ENCODE data around the gene ITGA5.

ITGA5 gene

DNA sequence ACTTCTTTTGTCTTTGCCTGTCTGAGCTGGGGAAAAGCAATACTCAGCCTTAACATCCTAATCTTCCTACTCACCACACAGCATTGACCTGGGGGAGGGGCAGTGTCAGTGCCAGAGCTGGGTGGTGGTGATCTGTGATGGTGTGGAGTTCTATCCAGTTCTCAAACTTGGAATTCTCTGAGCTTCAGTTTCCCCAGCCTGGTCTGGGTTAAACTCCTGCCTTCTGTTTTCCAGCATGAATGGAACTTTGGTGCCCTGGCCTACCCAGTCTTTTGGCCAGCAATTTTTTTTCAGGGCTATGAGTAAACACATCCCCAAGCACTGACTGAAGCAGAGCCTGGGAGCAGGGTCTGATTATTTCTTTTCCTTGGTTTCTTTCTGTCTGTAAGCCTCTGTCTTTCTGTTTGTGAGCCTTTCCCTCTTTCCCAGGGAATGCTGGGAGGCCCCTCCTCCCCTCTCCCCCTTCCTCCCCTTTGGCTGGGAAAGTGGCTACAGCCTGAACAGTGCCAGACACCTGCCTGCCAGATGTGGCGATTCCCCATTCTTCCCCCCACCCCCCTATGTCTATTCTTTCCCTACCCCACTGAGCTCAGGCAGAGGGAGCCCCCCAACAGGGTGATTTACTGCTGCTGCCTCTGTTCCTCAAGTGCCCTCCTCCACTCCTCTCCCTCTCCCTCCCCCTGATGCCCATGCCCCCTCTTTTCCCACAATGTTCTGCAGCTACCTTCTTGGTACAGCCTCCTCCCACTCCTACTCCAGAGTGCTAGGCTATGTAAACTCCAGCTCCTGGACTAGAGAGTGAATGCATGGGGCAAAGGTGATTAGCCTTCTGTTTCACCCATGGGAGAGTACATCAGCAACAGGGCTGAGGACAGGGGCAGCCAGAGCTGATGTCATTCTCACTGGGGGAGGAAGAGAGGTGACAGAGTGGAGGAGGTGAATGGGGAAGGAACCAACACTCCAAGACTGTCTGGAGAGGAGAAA is 65.9 kb downstream of the ITGA5 start:
- DNase-seq (ENCODE audit: low read depth): no peak

DNA sequence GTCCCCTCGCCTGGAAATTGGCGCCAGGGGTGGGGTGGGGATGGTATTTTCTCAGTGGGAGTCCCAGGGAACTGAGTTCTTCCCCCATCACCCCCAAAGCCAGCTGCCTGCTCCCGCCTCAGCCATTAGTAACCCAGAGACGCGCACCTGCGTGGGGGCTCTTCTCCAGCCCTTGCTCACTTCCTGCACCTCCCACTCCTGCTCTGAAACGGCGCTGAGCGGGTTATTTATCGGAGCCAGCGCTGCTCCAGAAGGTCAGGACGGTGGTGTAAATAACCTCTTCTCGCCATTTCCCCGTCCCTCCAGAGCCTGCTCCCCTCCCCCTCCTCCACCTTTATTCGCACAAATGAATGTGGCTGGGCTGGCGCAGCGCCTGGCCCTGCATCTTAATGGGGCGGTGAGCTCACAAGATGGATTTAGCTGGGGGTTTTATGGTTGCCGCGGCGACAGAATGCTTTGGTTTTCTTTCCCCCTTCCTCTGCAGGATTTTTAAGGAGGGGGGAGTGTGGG is 67.0 kb downstream of the ITGA5 start:
- no peak for DNase-seq (ENCODE audit: low read depth)

DNA sequence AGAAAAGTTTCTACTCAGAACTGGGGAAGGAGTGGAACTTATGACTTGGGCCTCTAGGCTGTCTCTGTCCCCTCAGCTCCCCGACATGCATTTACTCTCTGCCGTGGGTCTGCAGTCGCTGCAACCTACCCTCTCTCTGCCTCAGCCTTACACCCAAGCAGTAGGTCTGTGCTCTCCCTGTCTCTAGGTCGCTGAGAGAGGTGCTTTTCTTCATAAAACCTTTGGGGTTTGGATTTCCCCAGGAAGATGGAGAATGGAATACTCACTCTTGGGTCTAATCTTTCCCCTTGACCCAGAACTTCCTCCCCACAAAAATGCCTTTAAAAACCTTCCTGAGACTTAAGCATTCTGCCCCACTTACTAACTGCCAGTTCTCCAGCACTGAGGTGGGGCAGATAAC is 67.7 kb downstream of the ITGA5 start:
- no peak for DNase-seq (ENCODE audit: low read depth)

DNA sequence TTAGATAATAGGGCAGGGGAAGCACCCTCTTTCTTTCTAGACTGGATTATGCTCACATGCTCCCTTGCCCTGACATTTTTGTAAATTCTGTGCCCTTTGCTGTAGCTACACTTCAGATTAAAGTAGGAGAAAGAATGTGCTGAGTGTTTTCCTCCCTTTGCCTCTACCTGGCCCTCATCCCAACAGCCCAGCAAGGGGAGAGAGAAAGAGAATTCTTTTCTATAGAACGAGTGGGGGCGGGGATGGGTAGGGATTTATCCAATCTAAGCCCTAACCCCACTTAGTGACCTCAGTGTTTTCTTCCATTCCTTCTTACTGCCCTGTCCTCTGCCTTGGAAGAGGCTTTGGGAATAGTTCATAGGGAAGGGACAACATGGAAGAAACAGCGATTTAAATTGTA is 68.3 kb downstream of the ITGA5 start:
- DNase-seq (ENCODE audit: low read depth): no peak

DNA sequence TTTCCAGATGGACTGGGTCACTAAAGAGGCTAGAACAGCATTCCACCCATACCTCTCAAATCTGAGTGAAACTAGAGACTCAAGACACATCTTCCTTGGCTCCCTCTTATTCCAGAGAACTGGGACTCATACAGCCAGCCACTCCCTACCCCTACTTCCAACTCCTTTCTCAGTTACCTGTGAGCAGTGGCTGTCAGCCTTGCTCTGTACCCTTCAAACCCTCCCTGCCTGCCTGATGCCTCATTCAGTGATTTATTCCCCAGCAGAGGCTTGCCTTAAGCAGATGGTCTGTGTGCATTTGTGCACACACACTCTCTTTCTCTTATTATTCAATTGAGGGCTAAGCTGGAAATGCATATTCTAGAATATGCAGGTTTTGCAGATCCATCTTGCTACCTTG is 69.4 kb downstream of the ITGA5 start:
- DNase-seq (ENCODE audit: low read depth): no peak

DNA sequence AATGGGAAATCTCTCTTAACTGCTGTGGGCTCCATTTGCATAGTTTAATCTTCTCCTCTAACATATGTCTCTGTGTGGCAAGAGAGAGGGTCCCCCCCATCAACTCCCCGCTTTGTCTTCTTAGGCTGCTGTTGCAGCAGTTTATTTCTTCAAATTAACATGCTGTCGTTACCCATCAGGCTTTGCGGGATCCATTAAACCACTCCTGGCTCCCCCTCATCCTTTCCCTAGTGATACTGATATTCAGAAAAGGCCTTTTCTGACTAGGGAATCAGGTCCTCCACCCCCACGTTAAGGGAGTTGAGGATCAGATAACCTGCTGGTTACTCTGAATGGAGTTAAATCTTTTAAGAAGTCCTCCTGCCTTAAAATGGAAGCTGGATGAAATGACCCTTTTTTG is 70.0 kb downstream of the ITGA5 start:
- no peak for DNase-seq (ENCODE audit: low read depth)
